ENCODE measurements around the gene CAPN5. TPM values are rescaled to one million over a fixed set of nuclear protein-coding genes. Genes with fewer than 3 reads are reported as not detected.

CAPN5 gene
- total RNA-seq, 4 donors from 2014 or later = 1.8 to 16.6 (median 8.0) TPM

- intact Hi-C loops (cut with DNase I; ENCODE audit: low total_unique reads) = no loop called here
- H3K27ac ChIP-seq = peak overlapping the region; percentile 93 to 95
- H3K4me1 ChIP-seq = peaks cover 6 to 24% of the 10 kb centered on the region in 2 donors
- DNase-seq = peak; percentile 12 to 13
- TF ChIP-seq CTCF (IDR thresholded peaks at IDR 0.05) (no peak), POLR2A (IDR thresholded peaks at IDR 0.05) (no peak)
- no peaks in the 10 kb centered on the region for H3K36me3 ChIP-seq
- H3K9me3 ChIP-seq = no peaks in the 10 kb centered on the region
- no peaks in the 10 kb centered on the region for H3K27me3 ChIP-seq
- no peak overlapping the region for H3K4me3 ChIP-seq
These were observed 5.2 kb downstream of the CAPN5 start for GRCh38 chr11:77071671-77072605.

- TF ChIP-seq POLR2A (IDR thresholded peaks at IDR 0.05) (no peak), CTCF (IDR thresholded peaks at IDR 0.05) (no peak)
- intact Hi-C loops (cut with DNase I; ENCODE audit: low total_unique reads) = no loop called here
- peaks cover 6 to 24% of the 10 kb centered on the region in 2 donors for H3K4me1 ChIP-seq
- no peaks in the 10 kb centered on the region for H3K9me3 ChIP-seq
- DNase-seq = no peak
- H3K27ac ChIP-seq = peak overlapping the region; percentile 93 to 95
- no peak overlapping the region for H3K4me3 ChIP-seq
- H3K27me3 ChIP-seq = no peaks in the 10 kb centered on the region
- no peaks in the 10 kb centered on the region for H3K36me3 ChIP-seq
These were observed 6.1 kb downstream of the CAPN5 start for GRCh38 chr11:77072851-77073327.

- H3K27ac ChIP-seq = peak overlapping the region; percentile 93 to 95
- H3K9me3 ChIP-seq = no peaks in the 10 kb centered on the region
- H3K4me3 ChIP-seq = no peak overlapping the region
- no peaks in the 10 kb centered on the region for H3K36me3 ChIP-seq
- no peaks in the 10 kb centered on the region for H3K27me3 ChIP-seq
- peak; percentile 94 to 96 for DNase-seq
- TF ChIP-seq CTCF (IDR thresholded peaks at IDR 0.05) = peak; percentile 49 to 82 (median 78)
- TF ChIP-seq POLR2A (IDR thresholded peaks at IDR 0.05) = peak; percentile 33 to 38
- peaks cover 6 to 24% of the 10 kb centered on the region in 2 donors for H3K4me1 ChIP-seq
- intact Hi-C loops (cut with DNase I; ENCODE audit: low total_unique reads) = no loop called here
These were observed 6.7 kb downstream of the CAPN5 start for GRCh38 chr11:77073328-77074001.

GRCh38 chr11:77074205-77074604 is 7.4 kb downstream of the CAPN5 start:
- peak; percentile 24 to 32 for DNase-seq
- H3K9me3 ChIP-seq = no peaks in the 10 kb centered on the region
- intact Hi-C loops (cut with DNase I; ENCODE audit: low total_unique reads) = no loop called here
- H3K4me1 ChIP-seq = peaks cover 6 to 24% of the 10 kb centered on the region in 2 donors
- H3K36me3 ChIP-seq = no peaks in the 10 kb centered on the region
- no peak overlapping the region for H3K4me3 ChIP-seq
- no peak for TF ChIP-seq CTCF (IDR thresholded peaks at IDR 0.05)
- TF ChIP-seq POLR2A (IDR thresholded peaks at IDR 0.05) = no peak
- H3K27ac ChIP-seq = peak overlapping the region; percentile 93 to 95
- no peaks in the 10 kb centered on the region for H3K27me3 ChIP-seq
